ENCODE data around the gene SVOP. TPM values are rescaled to one million over a fixed set of nuclear protein-coding genes. Genes with fewer than 3 reads are reported as not detected.

SVOP gene
- total RNA-seq, 4 donors from 2014 or later = 0.07 to 0.13 (median 0.08) TPM; not detected in 1

DNA sequence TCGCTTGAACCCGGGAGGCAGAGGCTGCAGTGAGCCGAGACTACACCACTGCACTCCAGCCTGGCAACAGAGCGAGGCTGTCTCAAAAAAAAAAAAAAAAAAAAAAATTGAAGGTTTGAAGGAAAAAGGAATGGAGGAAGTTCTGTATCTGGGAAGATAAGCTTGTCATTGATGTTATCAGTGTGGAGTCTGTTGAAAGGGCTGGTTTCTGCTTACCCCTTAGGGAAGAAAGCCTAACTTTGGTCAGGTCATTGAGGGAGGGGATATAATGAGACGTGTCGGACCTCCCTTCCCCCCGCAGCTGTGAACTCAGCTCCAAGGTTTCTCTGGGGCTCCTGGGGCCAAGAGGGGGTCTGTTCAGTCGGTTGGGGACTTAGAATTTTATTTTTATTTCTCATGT is 124.5 kb downstream of the SVOP start:
- Histone ChIP-seq H3K4me3 (no peak overlapping the region), H3K27ac (no peak overlapping the region), H3K27me3 (peaks cover 11% of the 10 kb centered on the region), H3K36me3 (no peaks in the 10 kb centered on the region), H3K4me1 (no peaks in the 10 kb centered on the region), H3K9me3 (no peaks in the 10 kb centered on the region)
- no peak for ATAC-seq
- 33% methylated on average over 4 of the region's 8 CpGs for WGBS, 2 donors (ENCODE audit: low coverage in 1 of 2)
- TF ChIP-seq, protein P1, sequence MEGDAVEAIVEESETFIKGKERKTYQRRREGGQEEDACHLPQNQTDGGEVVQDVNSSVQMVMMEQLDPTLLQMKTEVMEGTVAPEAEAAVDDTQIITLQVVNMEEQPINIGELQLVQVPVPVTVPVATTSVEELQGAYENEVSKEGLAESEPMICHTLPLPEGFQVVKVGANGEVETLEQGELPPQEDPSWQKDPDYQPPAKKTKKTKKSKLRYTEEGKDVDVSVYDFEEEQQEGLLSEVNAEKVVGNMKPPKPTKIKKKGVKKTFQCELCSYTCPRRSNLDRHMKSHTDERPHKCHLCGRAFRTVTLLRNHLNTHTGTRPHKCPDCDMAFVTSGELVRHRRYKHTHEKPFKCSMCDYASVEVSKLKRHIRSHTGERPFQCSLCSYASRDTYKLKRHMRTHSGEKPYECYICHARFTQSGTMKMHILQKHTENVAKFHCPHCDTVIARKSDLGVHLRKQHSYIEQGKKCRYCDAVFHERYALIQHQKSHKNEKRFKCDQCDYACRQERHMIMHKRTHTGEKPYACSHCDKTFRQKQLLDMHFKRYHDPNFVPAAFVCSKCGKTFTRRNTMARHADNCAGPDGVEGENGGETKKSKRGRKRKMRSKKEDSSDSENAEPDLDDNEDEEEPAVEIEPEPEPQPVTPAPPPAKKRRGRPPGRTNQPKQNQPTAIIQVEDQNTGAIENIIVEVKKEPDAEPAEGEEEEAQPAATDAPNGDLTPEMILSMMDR (IDR thresholded peaks at IDR 0.05) = no peak
- TF ChIP-seq EP300 (IDR thresholded peaks at IDR 0.05) = no peak
- TF ChIP-seq POLR2A (IDR thresholded peaks at IDR 0.05) = no peak
- no peak for TF ChIP-seq POLR2AphosphoS5 (IDR thresholded peaks at IDR 0.05)

DNA sequence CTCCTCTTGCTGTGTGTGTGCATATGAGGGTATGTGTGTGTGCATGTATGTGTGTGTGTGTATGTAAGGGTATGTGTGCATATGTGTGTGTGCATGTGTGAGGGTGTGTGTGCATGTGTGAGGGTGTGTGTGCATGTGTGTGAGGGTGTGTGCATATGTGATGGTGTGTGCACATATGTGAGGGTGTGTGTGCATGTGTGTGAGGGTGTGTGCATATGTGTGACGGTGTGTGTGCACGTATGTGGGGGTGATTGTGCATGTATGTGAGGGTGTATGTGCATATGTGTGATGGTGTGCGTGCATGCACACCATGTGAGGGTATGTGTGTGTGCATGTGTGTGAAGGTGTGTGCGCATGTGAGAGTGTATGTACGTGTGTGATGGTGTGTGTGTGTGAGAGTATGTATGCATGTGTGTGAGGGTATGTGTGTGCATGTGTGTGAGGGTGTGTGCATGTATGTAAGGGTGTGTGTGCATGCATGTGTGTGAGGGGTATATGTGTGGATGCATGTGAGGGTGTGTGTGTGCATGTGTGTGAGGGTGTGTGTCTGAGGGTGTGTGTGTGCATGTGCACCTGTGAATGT is 125.6 kb downstream of the SVOP start:
- TF ChIP-seq EP300 (IDR thresholded peaks at IDR 0.05) (no peak), POLR2A (IDR thresholded peaks at IDR 0.05) (no peak), POLR2AphosphoS5 (IDR thresholded peaks at IDR 0.05) (no peak)
- TF ChIP-seq, protein P1 (IDR thresholded peaks at IDR 0.05) = no peak
- H3K27me3 ChIP-seq = peaks cover 11% of the 10 kb centered on the region
- ATAC-seq = no peak
- H3K36me3 ChIP-seq = no peaks in the 10 kb centered on the region
- WGBS, 2 donors (ENCODE audit: low coverage in 1 of 2) = 84 to 96% methylated on average over 5 of the region's 5 CpGs
- H3K9me3 ChIP-seq = peaks cover 0 to 7% (median 0%) of the 10 kb centered on the region in 3 donors
- H3K27ac ChIP-seq = no peak overlapping the region
- no peak overlapping the region for H3K4me3 ChIP-seq
- H3K4me1 ChIP-seq = no peaks in the 10 kb centered on the region

DNA sequence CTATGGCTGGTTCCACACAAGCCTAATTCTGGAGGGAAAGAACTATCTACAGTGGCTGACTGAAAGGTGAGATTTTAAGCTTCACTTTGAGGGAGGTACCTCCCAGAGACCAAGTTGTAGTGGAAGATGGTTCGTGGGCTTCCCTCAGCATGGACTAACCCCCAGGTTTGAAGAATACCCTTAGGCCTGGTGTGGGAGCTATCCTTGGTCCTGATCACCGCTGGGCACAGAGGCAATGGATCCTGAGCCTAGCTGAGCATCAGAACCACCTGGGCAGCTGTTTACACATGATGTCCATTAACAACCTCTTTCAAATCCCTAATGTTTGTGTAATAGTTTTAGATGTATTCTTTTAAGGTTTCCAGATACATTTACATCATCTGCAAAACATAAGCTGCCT is 130.7 kb downstream of the SVOP start:
- no peaks in the 10 kb centered on the region for H3K27me3 ChIP-seq
- H3K36me3 ChIP-seq = no peaks in the 10 kb centered on the region
- H3K9me3 ChIP-seq = peaks cover 0 to 13% (median 0%) of the 10 kb centered on the region in 3 donors
- WGBS, 2 donors (ENCODE audit: low coverage in 1 of 2) = 60% methylated on average over 2 of the region's 2 CpGs; no CpG with 5 or more reads in 1 of the 2 donors
- no peak for ATAC-seq
- no peaks in the 10 kb centered on the region for H3K4me1 ChIP-seq
- H3K4me3 ChIP-seq = no peak overlapping the region
- TF ChIP-seq, protein P1 (IDR thresholded peaks at IDR 0.05) = no peak
- TF ChIP-seq EP300 (IDR thresholded peaks at IDR 0.05) (no peak), POLR2A (IDR thresholded peaks at IDR 0.05) (no peak), POLR2AphosphoS5 (IDR thresholded peaks at IDR 0.05) (no peak)
- H3K27ac ChIP-seq = no peak overlapping the region

DNA sequence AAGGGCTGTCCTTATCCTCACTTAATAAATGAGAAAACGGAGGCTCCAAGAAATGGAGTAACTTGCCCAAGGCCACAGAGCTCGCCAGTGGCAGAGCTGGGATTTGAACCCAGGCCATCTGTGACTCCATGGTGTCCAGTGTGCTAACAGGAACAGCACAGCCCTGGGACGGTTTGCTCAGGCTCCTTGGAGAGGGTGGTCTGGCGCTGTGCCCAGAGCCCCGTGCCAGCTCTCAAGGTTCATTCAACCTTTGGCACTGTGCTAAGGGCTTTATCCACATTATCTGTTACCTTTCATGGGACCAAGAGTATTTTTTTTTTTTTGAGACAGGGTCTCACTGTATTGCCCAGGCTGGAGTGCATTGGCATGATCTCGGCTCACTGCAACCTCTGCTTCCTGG is 132.8 kb downstream of the SVOP start:
- Histone ChIP-seq H3K27ac (no peak overlapping the region), H3K36me3 (no peaks in the 10 kb centered on the region), H3K27me3 (no peaks in the 10 kb centered on the region), H3K4me3 (no peak overlapping the region), H3K4me1 (no peaks in the 10 kb centered on the region), H3K9me3 (peaks cover 0 to 13% (median 0%) of the 10 kb centered on the region in 3 donors)
- TF ChIP-seq POLR2A (IDR thresholded peaks at IDR 0.05) = no peak
- no peak for TF ChIP-seq POLR2AphosphoS5 (IDR thresholded peaks at IDR 0.05)
- 58 to 73% methylated on average over 2 to 3 of the region's 6 CpGs for WGBS, 2 donors (ENCODE audit: low coverage in 1 of 2)
- no peak for ATAC-seq

DNA sequence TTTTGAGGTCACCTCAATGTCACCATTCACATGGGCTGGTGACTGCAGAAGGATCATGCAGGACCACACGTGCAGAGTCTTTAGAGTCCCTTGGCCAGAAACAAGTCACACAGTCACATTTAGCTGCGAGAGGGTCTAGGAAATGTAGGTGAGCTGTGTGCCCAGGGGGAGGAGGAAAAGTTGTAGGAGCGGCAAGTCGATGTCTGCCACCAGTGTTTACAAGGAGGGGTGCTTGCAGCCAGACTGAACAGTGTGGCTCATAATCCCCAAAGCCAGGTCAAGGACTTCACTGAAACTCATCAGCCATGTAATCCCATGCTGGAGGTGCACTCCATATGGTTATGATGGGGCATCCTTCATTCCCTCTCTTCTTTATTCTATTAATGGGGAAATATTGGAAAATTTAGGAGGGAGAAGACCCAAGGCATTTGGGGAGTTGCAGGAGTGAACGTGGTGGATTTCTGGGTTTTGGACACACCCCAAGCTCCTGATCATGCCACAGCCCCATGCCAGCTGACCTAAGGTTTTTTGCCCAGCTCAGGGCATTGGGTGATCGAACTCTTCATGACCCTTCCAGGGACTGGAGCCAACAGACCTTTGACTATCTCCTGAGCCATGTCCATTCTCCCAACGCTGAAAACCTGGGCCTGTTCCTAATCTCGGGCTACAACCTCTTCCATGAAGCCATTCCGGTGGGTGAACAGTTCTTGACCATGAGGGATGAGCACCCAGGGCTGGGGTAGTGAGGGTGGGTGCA is 133.8 kb downstream of the SVOP start:
- H3K27me3 ChIP-seq = no peaks in the 10 kb centered on the region
- H3K9me3 ChIP-seq = peaks cover 0 to 13% (median 0%) of the 10 kb centered on the region in 3 donors
- ATAC-seq = no peak
- 50 to 68% methylated on average over 1 to 6 of the region's 9 CpGs for WGBS, 2 donors (ENCODE audit: low coverage in 1 of 2)
- no peak overlapping the region for H3K4me3 ChIP-seq
- no peak overlapping the region for H3K27ac ChIP-seq
- no peaks in the 10 kb centered on the region for H3K36me3 ChIP-seq
- H3K4me1 ChIP-seq = no peaks in the 10 kb centered on the region
- no peak for TF ChIP-seq POLR2A (IDR thresholded peaks at IDR 0.05)
- TF ChIP-seq, protein P1 (IDR thresholded peaks at IDR 0.05) = no peak
- no peak for TF ChIP-seq POLR2AphosphoS5 (IDR thresholded peaks at IDR 0.05)
- TF ChIP-seq EP300 (IDR thresholded peaks at IDR 0.05) = no peak
